Trophoblast cell (in vitro differentiated cells and primary cell): ENCODE measurements around the gene TMEM9.
A peak's percentile ranks its signal among the peaks of the same experiment; 100 is the strongest.

Experiments
- DNase-seq, 2 donors: peaks; one replicate each; pipeline ENCODE4 v3.0.0-alpha.2; 2016
- H2AFZ ChIP-seq: 2 replicates; pipeline ENCODE4 v1.6.1; 2013; ENCODE audit warnings: low read length, moderate library complexity, mild to moderate bottlenecking; ENCODE audit not compliant: insufficient read depth, poor library complexity
- H2AK5ac ChIP-seq: 2 replicates; pipeline ENCODE4 v1.6.1; 2013; ENCODE audit warnings: mild to moderate bottlenecking, low read length
- H2BK120ac ChIP-seq: 2 replicates; pipeline ENCODE4 v1.6.1; 2013; ENCODE audit warnings: low read length, mild to moderate bottlenecking, moderate library complexity; ENCODE audit not compliant: insufficient read depth, poor library complexity
- H2BK12ac ChIP-seq: 2 replicates; pipeline ENCODE4 v1.6.1; 2013; ENCODE audit warnings: mild to moderate bottlenecking, low read length, moderate library complexity
- H2BK5ac ChIP-seq: 2 replicates; pipeline ENCODE4 v1.6.1; 2013; ENCODE audit warnings: low read length, low read depth, moderate library complexity, mild to moderate bottlenecking; ENCODE audit not compliant: poor library complexity
- H3K14ac ChIP-seq: 2 replicates; pipeline ENCODE4 v1.6.1; 2013; ENCODE audit warnings: mild to moderate bottlenecking, low read length
- H3K18ac ChIP-seq: 2 replicates; pipeline ENCODE4 v1.6.1; 2013; ENCODE audit warnings: mild to moderate bottlenecking, low read length
- H3K23ac ChIP-seq: 2 replicates; pipeline ENCODE4 v1.6.1; 2013; ENCODE audit warnings: low read length
- H3K27ac ChIP-seq: 2 replicates; pipeline ENCODE4 v1.5.1; 2013; ENCODE audit warnings: low read depth, mild to moderate bottlenecking, inconsistent platforms, low read length, moderate library complexity
- H3K27me3 ChIP-seq: 2 replicates; pipeline ENCODE4 v1.6.1; 2013; ENCODE audit warnings: inconsistent platforms, mild to moderate bottlenecking, low read length, moderate library complexity; ENCODE audit not compliant: insufficient read depth
- H3K36me3 ChIP-seq, 2 experiments: 1 replicate in 1 of 2; 2 replicates in 1 of 2; pipeline ENCODE4 v1.6.1; 2013; ENCODE audit warnings: low read length in 2 of 2, mild to moderate bottlenecking in 2 of 2, moderate library complexity in 1 of 2; ENCODE audit not compliant: insufficient read depth in 2 of 2, control insufficient read depth in 1 of 2
- H3K4ac ChIP-seq: 2 replicates; pipeline ENCODE4 v1.6.1; 2013; ENCODE audit warnings: low read depth, mild to moderate bottlenecking, low read length, moderate library complexity
- H3K4me1 ChIP-seq, 2 experiments: 1 replicate in 1 of 2; 2 replicates in 1 of 2; pipeline ENCODE4 v1.6.1; 2013; ENCODE audit warnings: low read length in 2 of 2, mild to moderate bottlenecking in 2 of 2, moderate library complexity in 1 of 2; ENCODE audit not compliant: insufficient read depth in 2 of 2, control insufficient read depth in 1 of 2
- H3K4me2 ChIP-seq: 2 replicates; pipeline ENCODE4 v1.6.1; 2013; ENCODE audit warnings: inconsistent platforms, mild to moderate bottlenecking, low read length, moderate library complexity
- H3K4me3 ChIP-seq: 2 replicates; pipeline ENCODE4 v1.5.1; 2013; ENCODE audit warnings: mild to moderate bottlenecking, low read depth, low read length, inconsistent platforms
- H3K79me1 ChIP-seq: one replicate; pipeline ENCODE4 v1.6.1; 2013; ENCODE audit warnings: low read length
- H3K79me2 ChIP-seq: 2 replicates; pipeline ENCODE4 v1.6.1; 2013; ENCODE audit warnings: low read length, mild to moderate bottlenecking; ENCODE audit not compliant: control insufficient read depth, insufficient read depth, poor library complexity
- H3K9ac ChIP-seq: 2 replicates; pipeline ENCODE4 v1.6.1; 2013; ENCODE audit warnings: mild to moderate bottlenecking, low read length
- H3K9me3 ChIP-seq: 2 replicates; pipeline ENCODE4 v1.6.1; 2013; ENCODE audit warnings: low read depth, mild to moderate bottlenecking, control low read depth, inconsistent platforms, low read length; ENCODE audit not compliant: insufficient read depth
- H4K12ac ChIP-seq: 2 replicates; pipeline ENCODE4 v1.6.1; 2013; ENCODE audit warnings: low read depth, mild to moderate bottlenecking, low read length, moderate library complexity
- H4K8ac ChIP-seq: 2 replicates; pipeline ENCODE4 v1.6.1; 2013; ENCODE audit warnings: low read depth, mild to moderate bottlenecking, low read length, moderate library complexity
- H4K91ac ChIP-seq: one replicate; pipeline ENCODE4 v1.6.1; 2013; ENCODE audit warnings: low read depth, mild to moderate bottlenecking, low read length, moderate library complexity
- whole genome bisulfite sequencing: extraction: QIAGEN DNeasy Blood & Tissue Kit; methylation state at CpG from one replicate; pipeline ENCODE4 v1.1.7; 2013; ENCODE audit warnings: missing lambda C conversion rate; ENCODE audit not compliant: insufficient read length, insufficient coverage; ENCODE audit errors: extremely low coverage; 5-methylcytosine and 5-hydroxymethylcytosine counted together

TMEM9 gene

DNA sequence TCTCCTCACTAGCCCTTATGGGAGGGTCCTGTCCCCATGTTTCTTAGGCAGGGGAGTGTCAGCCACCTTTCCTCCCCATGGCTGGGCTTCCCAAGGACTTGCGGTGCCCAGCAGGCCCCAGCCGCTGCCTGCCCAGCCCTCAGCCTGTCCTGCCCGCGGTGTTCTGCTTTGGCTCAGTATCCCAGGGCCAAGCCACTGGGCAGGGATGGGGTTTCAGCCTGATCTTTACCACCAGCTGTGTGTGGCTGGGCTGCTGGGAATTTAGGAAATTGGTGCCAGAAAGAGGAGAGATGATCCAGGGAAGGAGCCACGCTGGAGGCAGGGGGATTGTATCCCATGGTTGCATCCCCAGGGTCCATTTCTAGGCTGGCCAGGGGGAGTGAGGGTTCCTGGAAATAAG, 29.5 kb upstream of the TMEM9 start:
- H3K9ac ChIP-seq, result no peak overlapping the region
- no peak overlapping the region for H3K4me3 ChIP-seq
- no peak overlapping the region for H4K12ac ChIP-seq
- peak overlapping the region; percentile 73 for H2AK5ac ChIP-seq
- H3K79me2 ChIP-seq, result no peaks in the 10 kb centered on the region
- no peak overlapping the region for H3K4me2 ChIP-seq
- no peak overlapping the region for H4K8ac ChIP-seq
- DNase-seq, result no peak
- H3K27ac ChIP-seq, result no peak overlapping the region
- H3K18ac ChIP-seq, result peak overlapping the region; percentile 62
- H3K79me1 ChIP-seq, result peaks cover 9% of the 10 kb centered on the region
- peak overlapping the region; percentile 24 for H2BK5ac ChIP-seq
- H3K9me3 ChIP-seq, result peaks cover 7% of the 10 kb centered on the region
- H3K23ac ChIP-seq, result no peak overlapping the region
- no peak overlapping the region for H3K4ac ChIP-seq
- H3K4me1 ChIP-seq, result peaks cover 4 to 9% of the 10 kb centered on the region in 2 experiments
- H3K36me3 ChIP-seq, result no peaks in the 10 kb centered on the region
- H3K27me3 ChIP-seq, result no peaks in the 10 kb centered on the region
- H3K14ac ChIP-seq, result peak overlapping the region; percentile 58
- WGBS, result no CpG with 5 or more reads among the region's 5 CpGs
- peak overlapping the region; percentile 16 for H2BK120ac ChIP-seq
- peak overlapping the region; percentile 19 for H2BK12ac ChIP-seq
- H4K91ac ChIP-seq, result peak overlapping the region; percentile 11
- H2AFZ ChIP-seq, result no peak overlapping the region

- H3K4ac ChIP-seq, result no peak overlapping the region
- H2BK120ac ChIP-seq, result no peak overlapping the region
- peak overlapping the region; percentile 73 for H2AK5ac ChIP-seq
- H3K79me2 ChIP-seq, result no peaks in the 10 kb centered on the region
- H3K27ac ChIP-seq, result no peak overlapping the region
- H3K4me1 ChIP-seq, result peaks cover 4 to 9% of the 10 kb centered on the region in 2 experiments
- no CpG with 5 or more reads among the region's 3 CpGs for WGBS
- no peak overlapping the region for H3K14ac ChIP-seq
- H3K18ac ChIP-seq, result no peak overlapping the region
- peaks cover 9% of the 10 kb centered on the region for H3K79me1 ChIP-seq
- no peak overlapping the region for H4K12ac ChIP-seq
- H4K8ac ChIP-seq, result no peak overlapping the region
- no peak overlapping the region for H3K23ac ChIP-seq
- DNase-seq, result no peak
- no peak overlapping the region for H3K4me3 ChIP-seq
- no peaks in the 10 kb centered on the region for H3K27me3 ChIP-seq
- no peak overlapping the region for H2BK12ac ChIP-seq
- H3K36me3 ChIP-seq, result no peaks in the 10 kb centered on the region
- H3K9me3 ChIP-seq, result peaks cover 7% of the 10 kb centered on the region
- H4K91ac ChIP-seq, result peak overlapping the region; percentile 11
- no peak overlapping the region for H2BK5ac ChIP-seq
- H3K4me2 ChIP-seq, result no peak overlapping the region
- no peak overlapping the region for H3K9ac ChIP-seq
- no peak overlapping the region for H2AFZ ChIP-seq
These were observed 28.9 kb upstream of the TMEM9 start for GRCh38 chr1:201183209-201183608.

DNA sequence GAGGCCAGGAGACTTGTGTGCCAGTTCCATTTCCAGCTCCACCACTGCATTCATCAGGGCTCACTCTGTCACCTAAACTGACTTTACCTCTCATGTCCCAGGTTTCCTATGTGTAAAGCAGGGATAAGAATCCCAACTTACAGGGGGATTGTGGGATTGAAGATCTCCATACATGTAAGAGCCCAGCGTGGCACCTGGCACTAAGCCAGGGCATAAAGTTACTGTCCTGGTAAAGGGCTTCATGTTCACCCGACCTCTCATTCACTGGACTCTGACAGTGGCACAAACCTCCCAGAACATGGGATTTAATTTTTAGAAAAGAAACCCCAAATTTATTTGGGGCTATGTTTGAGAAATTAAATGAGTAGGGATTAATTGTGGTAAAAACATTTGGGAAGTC, 27.5 kb upstream of the TMEM9 start:
- Histone ChIP-seq H3K4me3 (no peak overlapping the region), H3K4ac (no peak overlapping the region), H3K27ac (no peak overlapping the region), H4K12ac (no peak overlapping the region), H3K23ac (no peak overlapping the region), H3K4me2 (no peak overlapping the region), H2BK12ac (no peak overlapping the region), H3K9ac (no peak overlapping the region), H3K36me3 (no peaks in the 10 kb centered on the region), H3K9me3 (peaks cover 7% of the 10 kb centered on the region), H2AFZ (no peak overlapping the region), H3K79me1 (peaks cover 9% of the 10 kb centered on the region), H3K27me3 (no peaks in the 10 kb centered on the region), H2AK5ac (no peak overlapping the region), H3K79me2 (no peaks in the 10 kb centered on the region), H3K18ac (no peak overlapping the region), H2BK5ac (no peak overlapping the region), H3K14ac (no peak overlapping the region), H4K91ac (no peak overlapping the region), H4K8ac (no peak overlapping the region), H2BK120ac (no peak overlapping the region), H3K4me1 (peaks cover 4 to 9% of the 10 kb centered on the region in 2 experiments)
- no CpG with 5 or more reads among the region's 2 CpGs for WGBS
- no peak for DNase-seq

DNA sequence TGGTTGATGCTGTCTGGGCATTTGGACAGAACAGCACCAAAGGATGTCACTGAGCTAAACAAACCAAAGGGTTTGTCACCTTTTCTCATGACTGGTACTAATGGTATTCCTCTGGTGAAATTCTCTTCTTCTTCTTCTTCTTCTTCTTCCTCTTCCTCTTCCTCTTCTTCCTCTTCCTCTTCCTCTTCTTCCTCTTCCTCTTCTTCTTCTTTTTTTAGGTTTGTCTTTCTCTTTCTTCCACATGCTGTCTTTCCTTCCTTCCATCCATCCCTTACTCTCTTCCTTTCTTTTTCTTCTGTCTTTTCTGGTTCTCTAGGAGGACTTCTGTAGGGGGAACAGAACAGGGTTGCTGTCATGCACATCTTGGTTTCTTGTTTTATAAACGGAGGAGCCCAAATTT, 27.0 kb upstream of the TMEM9 start:
- H3K14ac ChIP-seq, result no peak overlapping the region
- WGBS, result no CpG with 5 or more reads among the region's 1 CpG
- H4K12ac ChIP-seq, result no peak overlapping the region
- H4K91ac ChIP-seq, result no peak overlapping the region
- H2BK120ac ChIP-seq, result no peak overlapping the region
- no peaks in the 10 kb centered on the region for H3K36me3 ChIP-seq
- H3K9ac ChIP-seq, result no peak overlapping the region
- H3K79me2 ChIP-seq, result no peaks in the 10 kb centered on the region
- peaks cover 9% of the 10 kb centered on the region for H3K79me1 ChIP-seq
- H3K18ac ChIP-seq, result no peak overlapping the region
- no peak overlapping the region for H2BK12ac ChIP-seq
- H3K9me3 ChIP-seq, result peaks cover 7% of the 10 kb centered on the region
- DNase-seq, result no peak
- no peak overlapping the region for H2BK5ac ChIP-seq
- H3K4ac ChIP-seq, result no peak overlapping the region
- peaks cover 4 to 9% of the 10 kb centered on the region in 2 experiments for H3K4me1 ChIP-seq
- H3K27ac ChIP-seq, result no peak overlapping the region
- H3K4me3 ChIP-seq, result no peak overlapping the region
- H3K23ac ChIP-seq, result no peak overlapping the region
- H3K27me3 ChIP-seq, result no peaks in the 10 kb centered on the region
- no peak overlapping the region for H3K4me2 ChIP-seq
- no peak overlapping the region for H2AK5ac ChIP-seq
- no peak overlapping the region for H2AFZ ChIP-seq
- no peak overlapping the region for H4K8ac ChIP-seq
